Thyroid gland (tissue), 4 donors: Measurements from ENCODE around the gene DCPS.

Source experiments
- POLR2A ChIP-seq, 2 donors: fragments of 450-650 bp; IDR thresholded peaks; one replicate each; pipeline ENCODE4 v1.6.1; 2017; ENCODE audit warnings: antibody characterized with exemption in 2 of 2, mild to moderate bottlenecking in 2 of 2, moderate library complexity in 1 of 2
- TF ChIP-seq, protein P1 (sequence below), 6 experiments: fragments of 200-600 bp in 3 of 6; fragments of 450-650 bp in 3 of 6; sonication (generic) in 3 of 6; IDR thresholded peaks; one replicate each; pipeline ENCODE4 v1.5.1; 2016 to 2019; ENCODE audit warnings: antibody characterized with exemption in 6 of 6, mild to moderate bottlenecking in 2 of 6, inconsistent platforms in 1 of 6, moderate library complexity in 1 of 6

DNA sequence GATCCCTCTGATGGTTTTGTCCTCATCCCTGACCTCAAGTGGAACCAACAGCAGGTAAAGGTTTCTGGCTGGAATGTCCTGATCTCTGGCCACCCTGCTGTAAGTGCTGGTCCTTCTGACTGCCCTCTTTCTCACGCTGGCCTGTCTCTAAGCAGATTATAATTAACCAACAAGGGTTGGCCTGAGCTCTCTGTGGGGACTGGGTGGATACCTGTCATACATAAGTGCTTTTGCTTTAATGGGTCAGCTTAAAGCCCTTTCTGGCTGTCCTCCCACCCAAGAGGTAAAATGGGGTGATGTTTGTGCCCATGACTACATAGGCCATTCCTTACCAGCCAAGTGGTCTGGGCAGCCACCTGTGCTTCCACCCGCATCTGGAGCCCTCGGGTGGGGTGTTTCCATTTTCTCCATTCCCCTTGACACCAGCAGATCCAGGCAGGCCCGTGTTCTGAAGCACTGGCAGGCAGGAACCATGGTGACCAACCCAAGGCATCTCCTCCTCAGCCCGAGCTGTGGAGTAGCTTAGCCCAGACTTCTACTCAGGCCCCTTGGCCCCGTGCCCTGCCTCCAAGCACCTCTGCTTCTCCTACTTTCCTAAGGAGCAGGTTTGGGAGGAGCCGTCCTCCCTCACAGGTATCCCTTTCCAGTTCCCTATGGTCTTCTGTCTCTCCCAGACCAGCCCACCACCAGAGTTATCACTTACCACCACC is 34.6 kb downstream of the DCPS start:
- TF ChIP-seq, protein P1, sequence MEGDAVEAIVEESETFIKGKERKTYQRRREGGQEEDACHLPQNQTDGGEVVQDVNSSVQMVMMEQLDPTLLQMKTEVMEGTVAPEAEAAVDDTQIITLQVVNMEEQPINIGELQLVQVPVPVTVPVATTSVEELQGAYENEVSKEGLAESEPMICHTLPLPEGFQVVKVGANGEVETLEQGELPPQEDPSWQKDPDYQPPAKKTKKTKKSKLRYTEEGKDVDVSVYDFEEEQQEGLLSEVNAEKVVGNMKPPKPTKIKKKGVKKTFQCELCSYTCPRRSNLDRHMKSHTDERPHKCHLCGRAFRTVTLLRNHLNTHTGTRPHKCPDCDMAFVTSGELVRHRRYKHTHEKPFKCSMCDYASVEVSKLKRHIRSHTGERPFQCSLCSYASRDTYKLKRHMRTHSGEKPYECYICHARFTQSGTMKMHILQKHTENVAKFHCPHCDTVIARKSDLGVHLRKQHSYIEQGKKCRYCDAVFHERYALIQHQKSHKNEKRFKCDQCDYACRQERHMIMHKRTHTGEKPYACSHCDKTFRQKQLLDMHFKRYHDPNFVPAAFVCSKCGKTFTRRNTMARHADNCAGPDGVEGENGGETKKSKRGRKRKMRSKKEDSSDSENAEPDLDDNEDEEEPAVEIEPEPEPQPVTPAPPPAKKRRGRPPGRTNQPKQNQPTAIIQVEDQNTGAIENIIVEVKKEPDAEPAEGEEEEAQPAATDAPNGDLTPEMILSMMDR (IDR thresholded peaks at IDR 0.05), result no peak
- TF ChIP-seq POLR2A (IDR thresholded peaks at IDR 0.05), result no peak
